IPS-20b (cell line): Measurements from ENCODE around the gene TRIM40.

Experiments
- H3K27ac ChIP-seq: one replicate; pipeline ENCODE4 v1.5.1; 2013; ENCODE audit warnings: low read length
- H3K27me3 ChIP-seq: 2 replicates; pipeline ENCODE4 v1.6.1; 2013; ENCODE audit warnings: mild to moderate bottlenecking, low read length, inconsistent platforms; ENCODE audit not compliant: insufficient read depth
- H3K36me3 ChIP-seq: 2 replicates; pipeline ENCODE4 v1.6.1; 2013; ENCODE audit warnings: low read depth, mild to moderate bottlenecking, inconsistent platforms, low read length, moderate library complexity; ENCODE audit not compliant: insufficient read depth
- H3K4me1 ChIP-seq: 2 replicates; pipeline ENCODE4 v1.6.1; 2013; ENCODE audit warnings: mild to moderate bottlenecking, control low read depth, inconsistent platforms, low read length, moderate library complexity; ENCODE audit not compliant: insufficient read depth
- H3K4me3 ChIP-seq: 2 replicates; pipeline ENCODE4 v1.5.1; 2013; ENCODE audit warnings: mild to moderate bottlenecking, low read length, inconsistent platforms
- H3K9ac ChIP-seq: 2 replicates; pipeline ENCODE4 v1.6.1; 2013; ENCODE audit warnings: low read depth, mild to moderate bottlenecking, inconsistent platforms, low read length, moderate library complexity
- H3K9me3 ChIP-seq: 2 replicates; pipeline ENCODE4 v1.6.1; 2013; ENCODE audit warnings: mild to moderate bottlenecking, low read depth, low read length, inconsistent platforms; ENCODE audit not compliant: insufficient read depth

TRIM40 gene

GRCh38 chr6:30196376-30196775 lies 60.4 kb downstream of the TRIM40 start:
- H3K9me3 ChIP-seq: no peaks in the 10 kb centered on the region
- H3K36me3 ChIP-seq: peaks cover 74% of the 10 kb centered on the region
- H3K4me3 ChIP-seq: no peak overlapping the region
- H3K4me1 ChIP-seq: peaks cover 6% of the 10 kb centered on the region; the same call in 1 of the 2 replicates
- H3K9ac ChIP-seq: no peak overlapping the region
- H3K27me3 ChIP-seq: no peaks in the 10 kb centered on the region
- H3K27ac ChIP-seq: no peak overlapping the region
